GM21360 (cell line): ENCODE measurements around the gene OSBP2.
"Not testable (repeated sequence)": the region's sequence is repeated elsewhere in the genome, so short reads cannot be mapped to it uniquely, and the experiment has no call there.

Experiments
- ATAC-seq: cut with Tn5 transposase; IDR thresholded peaks from one replicate; pipeline ENCODE4 v1.9.1; 2021; ENCODE audit warnings: mild to moderate bottlenecking, moderate library complexity; ENCODE audit not compliant: unreplicated experiment

OSBP2 gene

GRCh38 chr22:30679895-30680690, 14.6 kb upstream of the OSBP2 start:
- ATAC-seq, result not testable (repeated sequence)

- ATAC-seq, result no peak
Measured at GRCh38 chr22:30680991-30681770, 13.5 kb upstream of the OSBP2 start.

DNA sequence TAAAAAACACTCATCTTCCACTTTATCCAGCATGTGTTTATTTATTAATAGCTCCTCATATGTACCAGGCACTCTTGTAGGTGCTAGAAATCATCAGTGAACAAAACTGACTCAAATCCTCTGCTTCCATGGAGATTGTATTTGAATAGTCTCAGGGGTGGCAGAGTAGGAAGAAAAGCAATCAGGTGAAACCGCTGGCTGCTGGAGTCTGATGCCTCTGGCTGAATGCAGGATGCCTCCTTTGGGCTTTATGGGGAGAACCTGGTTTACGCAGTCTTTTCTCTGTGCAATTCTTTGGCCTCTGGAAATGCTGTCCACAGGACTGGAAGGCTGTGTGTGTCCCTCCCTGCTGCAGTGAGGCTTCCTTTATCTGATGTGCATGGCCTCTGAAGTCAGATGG, 12.8 kb upstream of the OSBP2 start:
- no peak for ATAC-seq

DNA sequence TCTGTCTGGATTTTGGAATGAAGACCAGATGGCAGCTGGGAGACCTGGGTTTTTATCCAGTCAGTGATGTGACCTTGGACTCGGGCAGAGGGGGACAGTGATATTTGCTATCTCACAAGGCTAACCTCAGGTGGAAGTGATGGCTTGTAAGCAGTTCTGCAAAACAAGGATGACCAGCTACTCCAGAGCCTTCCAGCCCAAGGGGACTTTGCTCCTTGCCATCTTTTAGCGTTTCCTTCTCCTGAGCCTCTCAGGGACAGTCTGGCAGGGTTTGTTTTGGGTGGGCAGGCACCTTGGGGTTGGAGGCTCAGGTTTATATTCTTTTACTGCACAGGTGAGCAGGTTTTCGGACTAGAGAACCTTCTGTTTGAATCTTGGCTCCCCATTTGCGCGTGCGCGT, 9.5 kb upstream of the OSBP2 start:
- no peak for ATAC-seq

DNA sequence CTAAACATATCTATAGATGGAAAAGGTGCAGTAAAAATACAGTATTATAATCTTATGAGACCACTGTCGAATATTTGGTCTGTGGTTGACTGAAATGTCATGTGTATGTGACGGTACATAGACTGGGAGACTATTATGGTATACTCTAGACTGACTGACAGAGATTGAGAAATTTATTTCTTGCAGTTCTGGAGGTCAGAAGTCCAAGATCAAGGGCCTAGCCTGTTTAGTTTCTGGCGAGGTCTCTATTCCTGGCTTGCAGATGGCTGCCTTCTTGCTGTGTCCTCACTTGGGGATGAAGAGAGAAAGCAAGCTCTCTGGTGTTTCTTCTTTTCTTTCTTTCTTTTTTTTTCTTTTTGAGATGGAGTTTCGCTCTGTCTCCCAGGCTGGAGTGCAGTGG, 7.3 kb upstream of the OSBP2 start:
- no peak for ATAC-seq

DNA sequence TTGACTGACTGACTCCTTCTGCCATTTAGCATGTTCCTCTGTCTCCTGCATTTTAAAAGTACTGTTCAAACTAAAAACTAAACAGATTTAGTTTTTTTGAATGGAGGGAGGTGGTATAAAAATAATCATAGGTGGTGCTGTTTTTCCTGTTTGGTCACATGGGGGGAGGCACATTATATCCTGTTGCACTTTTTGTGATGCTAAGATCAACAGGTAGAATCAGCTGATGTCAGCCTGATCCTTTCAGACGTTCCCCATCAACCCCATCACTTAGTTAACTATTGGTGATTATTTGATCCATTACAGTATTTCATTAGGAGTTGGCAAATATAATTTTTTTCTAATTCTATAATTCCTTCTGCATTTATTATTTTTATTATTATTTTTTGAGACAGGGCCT, 5.1 kb upstream of the OSBP2 start:
- no peak for ATAC-seq

DNA sequence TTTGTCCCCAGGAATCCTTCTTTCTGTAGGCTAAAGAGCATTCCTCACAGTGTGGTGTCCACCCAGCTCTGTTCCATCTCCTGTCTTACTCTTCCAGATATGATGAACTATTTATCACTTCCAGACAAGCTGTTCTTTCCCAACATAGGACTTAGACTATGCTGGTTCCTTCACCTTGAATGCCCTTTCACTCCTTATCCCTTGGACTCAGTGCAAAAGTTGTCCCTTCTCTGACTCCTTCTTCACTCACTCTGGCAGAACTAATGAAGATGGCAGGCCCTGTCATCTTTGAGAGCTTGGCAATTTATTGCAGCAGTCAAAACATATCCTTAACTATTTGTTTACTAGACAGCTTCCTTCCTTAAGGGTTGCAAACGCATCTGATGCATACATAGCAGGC, 3.5 kb upstream of the OSBP2 start:
- no peak for ATAC-seq

- ATAC-seq, result no peak
Measured at GRCh38 chr22:30694171-30694639, 469 bp upstream of the OSBP2 start.

GRCh38 chr22:30695351-30695851, 727 bp downstream of the OSBP2 start:
- ATAC-seq, result no peak

- no peak for ATAC-seq
Measured at GRCh38 chr22:30695871-30696655, 1.4 kb downstream of the OSBP2 start.

DNA sequence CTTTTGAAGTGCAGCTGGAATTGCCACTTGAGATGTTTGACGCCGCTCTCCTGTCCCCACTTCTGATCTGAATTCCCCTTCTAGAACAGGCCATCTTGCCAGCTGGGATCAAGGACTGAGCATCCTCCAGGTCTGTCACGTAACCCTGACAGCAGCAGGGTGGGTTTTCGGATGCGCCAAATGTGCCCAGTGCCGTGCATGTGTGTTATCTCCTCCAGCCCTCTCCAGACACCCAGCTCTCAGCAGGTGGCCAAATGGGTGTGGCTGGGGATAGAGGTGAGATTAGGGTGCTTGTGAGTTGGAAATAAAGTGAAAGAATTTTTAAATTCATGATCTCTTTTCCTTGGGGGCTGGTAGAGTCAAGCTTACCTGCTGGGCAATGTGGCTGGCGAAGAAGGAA, 3.3 kb downstream of the OSBP2 start:
- no peak for ATAC-seq

DNA sequence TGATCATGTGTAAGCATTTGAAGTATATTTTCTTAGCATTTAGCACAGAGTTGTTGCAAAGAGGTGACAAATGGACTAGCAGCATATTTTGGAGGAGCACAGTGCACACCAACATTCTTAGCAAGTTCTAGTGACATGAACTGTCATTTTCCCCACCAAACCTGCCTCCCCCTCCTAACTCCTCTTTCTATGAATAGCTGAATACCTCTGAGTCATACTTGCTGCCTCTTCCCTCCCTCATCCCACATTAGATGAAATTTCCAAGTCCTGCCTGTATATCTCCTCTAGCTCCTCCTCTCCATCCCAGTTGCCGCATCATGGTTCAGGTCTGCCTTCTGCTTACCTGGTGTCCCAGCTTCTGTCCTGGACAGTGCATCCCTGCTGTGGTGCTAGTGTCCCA, 7.2 kb downstream of the OSBP2 start:
- ATAC-seq, result no peak

DNA sequence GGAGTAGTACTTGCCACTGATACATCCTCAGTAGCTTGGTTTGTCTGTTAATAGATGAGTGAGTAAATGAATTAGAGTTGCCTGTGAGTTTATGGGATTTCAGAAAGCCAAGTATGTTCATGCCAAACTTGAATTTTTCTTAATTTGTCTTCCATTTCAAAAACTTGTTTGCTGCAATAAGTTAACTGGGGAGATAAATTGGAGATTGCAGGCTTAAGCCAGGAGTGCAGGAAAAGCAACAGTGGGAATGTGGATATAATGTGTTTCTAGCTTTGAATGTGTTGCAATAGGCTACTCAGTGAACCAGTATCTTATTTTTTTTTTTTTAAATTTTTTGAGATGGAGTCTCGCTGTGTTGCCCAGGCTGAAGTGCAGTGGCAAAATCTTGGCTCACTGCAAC, 8.2 kb downstream of the OSBP2 start:
- no peak for ATAC-seq

GRCh38 chr22:30704978-30705377, 10.3 kb downstream of the OSBP2 start:
- ATAC-seq, result no peak

DNA sequence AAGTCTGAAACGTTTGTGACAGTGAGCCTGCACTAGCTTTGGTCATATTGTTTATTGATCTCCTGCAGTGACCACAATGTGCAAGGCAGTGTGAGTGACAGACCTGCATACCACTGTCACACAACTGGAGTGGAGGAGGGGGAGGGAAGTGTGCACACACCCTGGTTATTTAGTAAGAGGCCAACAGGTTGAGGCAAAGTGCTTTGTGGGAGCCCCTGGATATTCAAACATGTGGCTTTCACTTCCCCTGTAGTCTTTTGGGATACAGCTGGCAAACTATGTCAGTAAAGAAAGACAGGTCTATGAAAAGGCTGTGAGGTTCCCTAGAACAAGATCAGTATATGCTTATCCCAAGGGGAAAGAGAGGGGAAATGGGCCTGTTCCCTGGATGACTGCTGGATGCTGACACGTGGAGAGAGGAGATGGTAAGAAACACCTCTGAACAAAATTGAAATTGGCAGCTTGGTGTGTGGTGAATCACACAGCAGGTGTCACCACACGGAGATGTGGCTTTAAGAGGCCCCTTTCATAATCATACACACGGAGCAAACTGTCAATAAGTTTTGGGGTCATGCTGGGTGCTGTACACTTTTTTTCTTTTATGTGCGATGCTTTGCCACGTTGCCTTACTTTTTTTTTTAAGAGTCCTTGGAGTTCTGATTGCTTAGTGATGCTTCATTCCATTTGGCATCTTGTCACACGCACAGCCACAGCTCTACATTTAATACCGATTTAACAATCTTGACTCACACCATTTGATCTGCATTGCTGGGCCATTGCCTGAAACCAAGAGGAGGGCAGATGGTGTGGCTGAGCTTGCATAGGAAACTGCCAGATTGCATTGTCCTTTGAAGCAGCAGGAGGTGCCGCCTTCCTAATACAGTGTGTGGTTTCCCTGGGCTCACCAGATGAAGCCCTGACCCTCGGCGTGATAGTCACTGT, 11.3 kb downstream of the OSBP2 start:
- no peak for ATAC-seq

DNA sequence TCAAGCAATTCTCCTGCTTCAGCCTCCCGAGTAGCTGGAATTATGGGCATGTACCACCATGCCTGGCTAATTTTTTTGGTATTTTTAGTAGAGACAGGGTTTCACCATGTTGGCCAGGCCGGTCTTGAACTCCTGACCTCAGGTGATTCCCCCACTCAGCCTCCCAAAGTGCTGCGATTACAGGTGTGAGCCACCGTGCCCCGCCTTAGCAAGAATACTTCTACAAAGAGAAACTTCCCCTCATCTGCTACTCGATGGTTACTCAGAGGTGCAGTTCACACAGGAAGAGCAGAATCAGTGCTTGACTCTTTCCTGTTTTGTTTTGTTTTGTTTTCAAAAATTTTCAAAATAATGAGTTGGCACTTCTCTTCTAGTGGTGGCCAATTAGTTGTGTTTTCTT, 15.3 kb downstream of the OSBP2 start:
- not testable (repeated sequence) for ATAC-seq

DNA sequence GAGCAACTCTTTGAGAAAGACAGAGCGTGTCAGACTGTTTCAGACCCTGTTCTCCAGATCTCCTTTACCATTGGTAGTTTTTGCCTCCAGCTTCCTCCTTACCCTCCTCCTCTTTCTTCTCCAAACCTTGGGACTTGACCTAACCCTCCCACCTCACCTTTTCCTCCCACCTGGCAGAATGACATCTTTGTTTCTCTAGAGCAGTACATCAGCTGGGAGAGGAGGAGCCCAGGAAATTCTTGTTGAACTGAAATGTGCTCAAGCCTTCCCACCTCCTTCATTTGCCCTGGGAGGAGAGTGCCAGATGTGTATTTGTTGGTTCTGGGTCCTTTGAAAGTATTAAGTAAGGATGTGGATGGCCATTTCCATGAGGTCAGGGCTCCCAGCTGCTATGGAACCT, 17.4 kb downstream of the OSBP2 start:
- ATAC-seq, result no peak

- no peak for ATAC-seq
Measured at GRCh38 chr22:30714062-30714461, 19.4 kb downstream of the OSBP2 start.

DNA sequence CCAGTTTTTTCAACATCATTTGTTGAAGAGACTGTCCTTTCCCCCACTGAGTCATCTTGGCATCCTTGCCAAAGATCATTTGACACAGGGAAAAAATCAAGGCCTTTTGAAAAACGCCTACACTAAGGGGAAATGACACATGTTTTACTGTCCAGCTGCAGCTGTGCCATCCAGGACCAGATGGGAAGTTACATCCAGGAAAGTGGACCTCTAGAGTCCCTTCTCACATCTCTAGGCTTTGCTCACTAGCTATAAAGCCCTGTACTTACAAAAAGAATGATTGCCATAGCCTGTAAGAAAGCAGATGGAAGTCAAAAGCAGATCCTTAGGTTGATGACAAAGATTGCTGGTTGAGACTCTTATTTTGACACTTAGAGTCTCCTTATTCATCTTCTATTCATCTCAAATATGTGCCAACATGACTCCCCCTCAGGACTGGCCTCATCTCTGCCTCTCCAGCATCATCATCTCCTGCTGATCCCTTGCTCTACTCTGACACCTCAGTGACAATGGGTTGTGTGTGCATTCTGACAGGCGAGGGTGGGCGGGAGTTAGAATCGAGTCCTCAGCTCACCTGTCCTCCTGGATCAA, 22.8 kb downstream of the OSBP2 start:
- ATAC-seq, result no peak

GRCh38 chr22:30717952-30718351, 23.3 kb downstream of the OSBP2 start:
- no peak for ATAC-seq
